Activated CD4-positive, alpha-beta T cell treated with anti-CD3 and anti-CD28 coated beads, Interleukin-2, amount 10 ng/mL, durations not matched to agents 24 days and 14 days (primary cell): ENCODE measurements around the gene NFATC2. TPM values are rescaled to one million over a fixed set of nuclear protein-coding genes. Genes with fewer than 3 reads are reported as not detected.

ENCODE experiments used
- DNase-seq: peaks from one replicate; pipeline ENCODE4 v3.0.0; 2022
- H3K27ac Mint-ChIP-seq: one replicate; pipeline ENCODE4 v1.8.0; 2022; ENCODE audit warnings: mild to moderate bottlenecking, mixed read lengths
- H3K27me3 Mint-ChIP-seq: one replicate; pipeline ENCODE4 v1.8.0; 2022; ENCODE audit warnings: mixed read lengths
- H3K36me3 Mint-ChIP-seq: one replicate; pipeline ENCODE4 v1.8.0; 2022; ENCODE audit warnings: low read depth, mild to moderate bottlenecking, mixed read lengths
- H3K4me1 Mint-ChIP-seq: one replicate; pipeline ENCODE4 v1.8.0; 2021; ENCODE audit warnings: mixed read lengths
- H3K4me3 Mint-ChIP-seq: one replicate; pipeline ENCODE4 v1.8.0; 2022; ENCODE audit warnings: mild to moderate bottlenecking, moderate library complexity, mixed read lengths
- H3K9me3 Mint-ChIP-seq: one replicate; pipeline ENCODE4 v1.8.0; 2021; ENCODE audit warnings: mixed read lengths
- intact Hi-C: fragments of 100-400 bp; cut with micrococcal nuclease; formaldehyde crosslinking; loops from one replicate; pipeline ENCODE4 v1.15.1; 2023
- total RNA-seq: library from RNA; stranded (reverse); gene quantifications from 2 replicates; pipeline ENCODE4 v1.2.3, GENCODE V29; 2022

The NFATC2 gene
- total RNA-seq, 1 donor from 2014 or later, result 65.0 TPM

GRCh38 chr20:51368461-51369211 lies 173.9 kb downstream of the NFATC2 start:
- DNase-seq, result no peak
- no peaks in the 10 kb centered on the region for H3K36me3 Mint-ChIP-seq
- intact Hi-C loops, result no loop called here
- peaks cover 7% of the 10 kb centered on the region for H3K9me3 Mint-ChIP-seq
- peaks cover 10% of the 10 kb centered on the region for H3K4me1 Mint-ChIP-seq
- no peak overlapping the region for H3K4me3 Mint-ChIP-seq
- no peak overlapping the region for H3K27ac Mint-ChIP-seq
- peaks cover 3% of the 10 kb centered on the region for H3K27me3 Mint-ChIP-seq

- peaks cover 4% of the 10 kb centered on the region for H3K27me3 Mint-ChIP-seq
- no peak overlapping the region for H3K27ac Mint-ChIP-seq
- intact Hi-C loops, result no loop called here
- H3K9me3 Mint-ChIP-seq, result peaks cover 14% of the 10 kb centered on the region
- H3K4me1 Mint-ChIP-seq, result peaks cover 6% of the 10 kb centered on the region
- no peaks in the 10 kb centered on the region for H3K36me3 Mint-ChIP-seq
- H3K4me3 Mint-ChIP-seq, result no peak overlapping the region
- no peak for DNase-seq
Measured at GRCh38 chr20:51366155-51366886, 176.2 kb downstream of the NFATC2 start.

GRCh38 chr20:51365670-51366069 lies 176.8 kb downstream of the NFATC2 start:
- no peak for DNase-seq
- Mint-ChIP-seq H3K4me3 (no peak overlapping the region), H3K36me3 (no peaks in the 10 kb centered on the region), H3K27ac (no peak overlapping the region), H3K27me3 (peaks cover 7% of the 10 kb centered on the region), H3K9me3 (peaks cover 14% of the 10 kb centered on the region), H3K4me1 (peaks cover 6% of the 10 kb centered on the region)
- intact Hi-C loops, result no loop called here

GRCh38 chr20:51363813-51364212 lies 178.7 kb downstream of the NFATC2 start:
- Mint-ChIP-seq H3K4me3 (no peak overlapping the region), H3K27ac (no peak overlapping the region), H3K4me1 (peaks cover 5% of the 10 kb centered on the region), H3K27me3 (peaks cover 10% of the 10 kb centered on the region), H3K36me3 (no peaks in the 10 kb centered on the region), H3K9me3 (peaks cover 14% of the 10 kb centered on the region)
- intact Hi-C loops, result no loop called here
- DNase-seq, result no peak

- no peak overlapping the region for H3K27ac Mint-ChIP-seq
- H3K4me3 Mint-ChIP-seq, result no peak overlapping the region
- H3K36me3 Mint-ChIP-seq, result no peaks in the 10 kb centered on the region
- intact Hi-C loops, result no loop called here
- peaks cover 14% of the 10 kb centered on the region for H3K9me3 Mint-ChIP-seq
- no peak for DNase-seq
- peaks cover 4% of the 10 kb centered on the region for H3K4me1 Mint-ChIP-seq
- peaks cover 10% of the 10 kb centered on the region for H3K27me3 Mint-ChIP-seq
Measured at GRCh38 chr20:51363378-51363777, 179.1 kb downstream of the NFATC2 start.

- Mint-ChIP-seq H3K27ac (no peak overlapping the region), H3K4me3 (no peak overlapping the region), H3K9me3 (peaks cover 19% of the 10 kb centered on the region), H3K4me1 (peaks cover 4% of the 10 kb centered on the region), H3K36me3 (no peaks in the 10 kb centered on the region), H3K27me3 (peaks cover 10% of the 10 kb centered on the region)
- intact Hi-C loops, result no loop called here
- no peak for DNase-seq
Measured at GRCh38 chr20:51362254-51362653, 180.3 kb downstream of the NFATC2 start.

- Mint-ChIP-seq H3K4me3 (no peak overlapping the region), H3K36me3 (no peaks in the 10 kb centered on the region), H3K27me3 (peaks cover 10% of the 10 kb centered on the region), H3K9me3 (peaks cover 19% of the 10 kb centered on the region), H3K27ac (no peak overlapping the region), H3K4me1 (peaks cover 4% of the 10 kb centered on the region)
- no peak for DNase-seq
- intact Hi-C loops, result no loop called here
Measured at GRCh38 chr20:51361258-51361657, 181.3 kb downstream of the NFATC2 start.

GRCh38 chr20:51360451-51361201 lies 181.9 kb downstream of the NFATC2 start:
- Mint-ChIP-seq H3K27ac (no peak overlapping the region), H3K27me3 (peaks cover 10% of the 10 kb centered on the region), H3K4me3 (no peak overlapping the region), H3K4me1 (peaks cover 4% of the 10 kb centered on the region), H3K9me3 (peaks cover 19% of the 10 kb centered on the region), H3K36me3 (no peaks in the 10 kb centered on the region)
- DNase-seq, result no peak
- intact Hi-C loops, result no loop called here

GRCh38 chr20:51359947-51360346 lies 182.6 kb downstream of the NFATC2 start:
- no peak overlapping the region for H3K27ac Mint-ChIP-seq
- intact Hi-C loops, result no loop called here
- H3K27me3 Mint-ChIP-seq, result peaks cover 8% of the 10 kb centered on the region
- no peak for DNase-seq
- H3K9me3 Mint-ChIP-seq, result peaks cover 17% of the 10 kb centered on the region
- H3K36me3 Mint-ChIP-seq, result no peaks in the 10 kb centered on the region
- no peak overlapping the region for H3K4me3 Mint-ChIP-seq
- peaks cover 6% of the 10 kb centered on the region for H3K4me1 Mint-ChIP-seq

- no peak overlapping the region for H3K4me3 Mint-ChIP-seq
- peaks cover 7% of the 10 kb centered on the region for H3K27me3 Mint-ChIP-seq
- H3K36me3 Mint-ChIP-seq, result no peaks in the 10 kb centered on the region
- no peak overlapping the region for H3K27ac Mint-ChIP-seq
- DNase-seq, result no peak
- intact Hi-C loops, result no loop called here
- H3K9me3 Mint-ChIP-seq, result peaks cover 16% of the 10 kb centered on the region
- H3K4me1 Mint-ChIP-seq, result peaks cover 8% of the 10 kb centered on the region
Measured at GRCh38 chr20:51359401-51359800, 183.1 kb downstream of the NFATC2 start.

- Mint-ChIP-seq H3K27ac (no peak overlapping the region), H3K27me3 (peaks cover 7% of the 10 kb centered on the region), H3K4me3 (no peak overlapping the region), H3K4me1 (peaks cover 5% of the 10 kb centered on the region), H3K9me3 (peaks cover 8% of the 10 kb centered on the region), H3K36me3 (no peaks in the 10 kb centered on the region)
- DNase-seq, result no peak
- intact Hi-C loops, result no loop called here
Measured at GRCh38 chr20:51358032-51358724, 184.3 kb downstream of the NFATC2 start.

GRCh38 chr20:51357543-51357942 lies 185.0 kb downstream of the NFATC2 start:
- DNase-seq, result no peak
- Mint-ChIP-seq H3K4me3 (no peak overlapping the region), H3K4me1 (peaks cover 5% of the 10 kb centered on the region), H3K36me3 (no peaks in the 10 kb centered on the region), H3K27ac (no peak overlapping the region), H3K9me3 (peaks cover 5% of the 10 kb centered on the region), H3K27me3 (peaks cover 7% of the 10 kb centered on the region)
- intact Hi-C loops, result no loop called here

- no peak for DNase-seq
- no peaks in the 10 kb centered on the region for H3K36me3 Mint-ChIP-seq
- H3K27ac Mint-ChIP-seq, result no peak overlapping the region
- H3K4me1 Mint-ChIP-seq, result peaks cover 4% of the 10 kb centered on the region
- peaks cover 7% of the 10 kb centered on the region for H3K27me3 Mint-ChIP-seq
- intact Hi-C loops, result no loop called here
- peaks cover 5% of the 10 kb centered on the region for H3K9me3 Mint-ChIP-seq
- no peak overlapping the region for H3K4me3 Mint-ChIP-seq
Measured at GRCh38 chr20:51356871-51357270, 185.6 kb downstream of the NFATC2 start.
